Measurements from ENCODE around the gene AQR. TPM values are rescaled to one million over a fixed set of nuclear protein-coding genes. Genes with fewer than 3 reads are reported as not detected.

Gene AQR
- polyA plus RNA-seq, 1 donor from 2014 or later: 22.4 TPM

DNA sequence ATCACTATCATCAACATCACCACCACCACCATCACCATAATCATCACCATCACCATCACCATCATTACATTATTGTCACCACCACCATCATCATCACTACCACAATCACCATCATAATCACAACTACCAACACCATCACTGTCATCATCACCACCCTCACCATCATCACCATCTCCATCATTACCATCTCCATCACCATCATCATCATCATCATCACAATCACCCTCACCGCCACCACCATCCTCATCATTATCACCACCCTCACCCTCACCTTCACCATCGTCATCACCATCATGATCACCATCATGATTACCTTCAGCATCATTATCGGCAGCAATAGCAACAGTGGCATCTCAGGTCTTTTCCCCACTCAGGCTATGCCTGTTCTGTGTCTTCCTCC lies 131.3 kb downstream of the AQR start:
- Histone ChIP-seq H3F3A (ENCODE audit: insufficient read depth, low read length, poor library complexity, severe bottlenecking) (no peaks in the 10 kb centered on the region), H3K9ac (ENCODE audit: low read length) (no peak overlapping the region), H3K27ac (ENCODE audit: low read length) (no peak overlapping the region), H4K20me1 (ENCODE audit: insufficient read depth) (no peaks in the 10 kb centered on the region), H2AFZ (ENCODE audit: low read depth, low read length) (no peak overlapping the region), H3K9me3 (ENCODE audit: low read length) (no peaks in the 10 kb centered on the region), H3K9me2 (ENCODE audit: insufficient read depth, low read length) (no peaks in the 10 kb centered on the region), H3K79me2 (replicated peaks; ENCODE audit: insufficient read depth, low read length) (no peaks in the 10 kb centered on the region), H3K27me3 (ENCODE audit: insufficient read depth, low read depth, low read length) (no peaks in the 10 kb centered on the region), H3K36me3 (ENCODE audit: insufficient read depth, low read length) (no peaks in the 10 kb centered on the region), H3K4me2 (ENCODE audit: low read length) (no peak overlapping the region), H3K4me3 (ENCODE audit: low read length) (no peak overlapping the region)
- TF ChIP-seq EP300 (conservative IDR thresholded peaks at IDR 0.05; ENCODE audit: poor library complexity, severe bottlenecking): no peak

DNA sequence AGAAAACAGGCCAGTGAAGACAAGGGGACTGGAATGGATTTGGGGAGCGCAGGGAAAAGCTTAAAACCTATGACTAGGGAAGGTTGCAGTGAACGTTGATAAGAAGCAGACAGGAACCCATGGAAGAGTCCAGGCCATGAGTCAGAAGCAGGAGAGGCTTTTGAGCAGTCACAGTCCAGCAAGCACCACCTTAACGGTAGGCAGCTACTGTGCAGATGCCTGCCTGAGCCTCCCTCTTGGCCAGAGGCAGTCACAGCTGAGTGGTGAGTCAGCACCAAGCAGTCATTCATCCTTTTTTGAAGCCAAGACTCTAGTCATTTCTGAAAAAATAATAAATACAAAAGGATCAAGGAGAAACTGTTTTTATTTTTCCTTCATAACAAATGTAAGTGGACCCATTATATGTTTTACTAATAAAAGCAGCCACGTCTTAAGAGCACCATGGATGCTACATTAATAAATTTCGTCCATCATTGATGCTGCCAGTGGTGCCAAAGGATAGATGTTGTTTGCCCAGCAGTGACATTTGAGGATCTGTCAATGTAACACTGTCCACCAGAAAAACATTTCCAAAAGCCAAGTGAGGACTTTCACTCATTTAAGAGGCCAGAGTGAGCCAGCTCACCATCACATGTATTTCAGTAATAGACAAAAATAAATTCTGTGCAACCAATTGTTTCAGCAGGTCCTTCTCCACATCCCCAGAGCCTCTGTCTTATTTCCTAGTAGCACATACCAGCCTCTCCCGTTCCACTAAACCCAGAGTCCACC lies 132.1 kb downstream of the AQR start:
- H3K36me3 ChIP-seq (ENCODE audit: insufficient read depth, low read length): no peaks in the 10 kb centered on the region
- no peak overlapping the region for H3K4me2 ChIP-seq (ENCODE audit: low read length)
- H3K27ac ChIP-seq (ENCODE audit: low read length): no peak overlapping the region
- H3K79me2 ChIP-seq (replicated peaks; ENCODE audit: insufficient read depth, low read length): no peaks in the 10 kb centered on the region
- H3K9me3 ChIP-seq (ENCODE audit: low read length): no peaks in the 10 kb centered on the region
- H3F3A ChIP-seq (ENCODE audit: insufficient read depth, low read length, poor library complexity, severe bottlenecking): no peaks in the 10 kb centered on the region
- H3K27me3 ChIP-seq (ENCODE audit: insufficient read depth, low read depth, low read length): no peaks in the 10 kb centered on the region
- TF ChIP-seq RAD21 (conservative IDR thresholded peaks at IDR 0.05): no peak
- TF ChIP-seq EP300 (conservative IDR thresholded peaks at IDR 0.05; ENCODE audit: poor library complexity, severe bottlenecking): no peak
- TF ChIP-seq, protein P1, sequence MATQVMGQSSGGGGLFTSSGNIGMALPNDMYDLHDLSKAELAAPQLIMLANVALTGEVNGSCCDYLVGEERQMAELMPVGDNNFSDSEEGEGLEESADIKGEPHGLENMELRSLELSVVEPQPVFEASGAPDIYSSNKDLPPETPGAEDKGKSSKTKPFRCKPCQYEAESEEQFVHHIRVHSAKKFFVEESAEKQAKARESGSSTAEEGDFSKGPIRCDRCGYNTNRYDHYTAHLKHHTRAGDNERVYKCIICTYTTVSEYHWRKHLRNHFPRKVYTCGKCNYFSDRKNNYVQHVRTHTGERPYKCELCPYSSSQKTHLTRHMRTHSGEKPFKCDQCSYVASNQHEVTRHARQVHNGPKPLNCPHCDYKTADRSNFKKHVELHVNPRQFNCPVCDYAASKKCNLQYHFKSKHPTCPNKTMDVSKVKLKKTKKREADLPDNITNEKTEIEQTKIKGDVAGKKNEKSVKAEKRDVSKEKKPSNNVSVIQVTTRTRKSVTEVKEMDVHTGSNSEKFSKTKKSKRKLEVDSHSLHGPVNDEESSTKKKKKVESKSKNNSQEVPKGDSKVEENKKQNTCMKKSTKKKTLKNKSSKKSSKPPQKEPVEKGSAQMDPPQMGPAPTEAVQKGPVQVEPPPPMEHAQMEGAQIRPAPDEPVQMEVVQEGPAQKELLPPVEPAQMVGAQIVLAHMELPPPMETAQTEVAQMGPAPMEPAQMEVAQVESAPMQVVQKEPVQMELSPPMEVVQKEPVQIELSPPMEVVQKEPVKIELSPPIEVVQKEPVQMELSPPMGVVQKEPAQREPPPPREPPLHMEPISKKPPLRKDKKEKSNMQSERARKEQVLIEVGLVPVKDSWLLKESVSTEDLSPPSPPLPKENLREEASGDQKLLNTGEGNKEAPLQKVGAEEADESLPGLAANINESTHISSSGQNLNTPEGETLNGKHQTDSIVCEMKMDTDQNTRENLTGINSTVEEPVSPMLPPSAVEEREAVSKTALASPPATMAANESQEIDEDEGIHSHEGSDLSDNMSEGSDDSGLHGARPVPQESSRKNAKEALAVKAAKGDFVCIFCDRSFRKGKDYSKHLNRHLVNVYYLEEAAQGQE (IDR thresholded peaks at IDR 0.05; ENCODE audit: borderline replicate concordance): no peak
- TF ChIP-seq SMC3 (conservative IDR thresholded peaks at IDR 0.05; ENCODE audit: poor library complexity): no peak
- TF ChIP-seq POLR2AphosphoS5 (IDR thresholded peaks at IDR 0.05): no peak
- no peak for TF ChIP-seq MXI1 (conservative IDR thresholded peaks at IDR 0.05; ENCODE audit: poor library complexity, severe bottlenecking)
- TF ChIP-seq, protein P2, sequence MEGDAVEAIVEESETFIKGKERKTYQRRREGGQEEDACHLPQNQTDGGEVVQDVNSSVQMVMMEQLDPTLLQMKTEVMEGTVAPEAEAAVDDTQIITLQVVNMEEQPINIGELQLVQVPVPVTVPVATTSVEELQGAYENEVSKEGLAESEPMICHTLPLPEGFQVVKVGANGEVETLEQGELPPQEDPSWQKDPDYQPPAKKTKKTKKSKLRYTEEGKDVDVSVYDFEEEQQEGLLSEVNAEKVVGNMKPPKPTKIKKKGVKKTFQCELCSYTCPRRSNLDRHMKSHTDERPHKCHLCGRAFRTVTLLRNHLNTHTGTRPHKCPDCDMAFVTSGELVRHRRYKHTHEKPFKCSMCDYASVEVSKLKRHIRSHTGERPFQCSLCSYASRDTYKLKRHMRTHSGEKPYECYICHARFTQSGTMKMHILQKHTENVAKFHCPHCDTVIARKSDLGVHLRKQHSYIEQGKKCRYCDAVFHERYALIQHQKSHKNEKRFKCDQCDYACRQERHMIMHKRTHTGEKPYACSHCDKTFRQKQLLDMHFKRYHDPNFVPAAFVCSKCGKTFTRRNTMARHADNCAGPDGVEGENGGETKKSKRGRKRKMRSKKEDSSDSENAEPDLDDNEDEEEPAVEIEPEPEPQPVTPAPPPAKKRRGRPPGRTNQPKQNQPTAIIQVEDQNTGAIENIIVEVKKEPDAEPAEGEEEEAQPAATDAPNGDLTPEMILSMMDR (IDR thresholded peaks at IDR 0.05; ENCODE audit: poor library complexity, severe bottlenecking): no peak
- no peak for TF ChIP-seq TAF1 (IDR thresholded peaks at IDR 0.05; ENCODE audit: low read depth)
- no peak for TF ChIP-seq EZH2 (IDR thresholded peaks at IDR 0.05; ENCODE audit: borderline replicate concordance, insufficient read depth, low read length, poor library complexity, severe bottlenecking)
- H2AFZ ChIP-seq (ENCODE audit: low read depth, low read length): no peak overlapping the region
- H3K9ac ChIP-seq (ENCODE audit: low read length): no peak overlapping the region
- H3K4me3 ChIP-seq (ENCODE audit: low read length): no peak overlapping the region
- H4K20me1 ChIP-seq (ENCODE audit: insufficient read depth): no peaks in the 10 kb centered on the region
- no peaks in the 10 kb centered on the region for H3K9me2 ChIP-seq (ENCODE audit: insufficient read depth, low read length)

Data from neural cell (in vitro differentiated cells).